ENCODE results near the gene TIMP3. TPM values are rescaled to one million over a fixed set of nuclear protein-coding genes. Genes with fewer than 3 reads are reported as not detected.

TIMP3 gene
- polyA plus RNA-seq, 1 of the 3 experiments (the other 2 are of a cell fraction), result 26.1 TPM

DNA sequence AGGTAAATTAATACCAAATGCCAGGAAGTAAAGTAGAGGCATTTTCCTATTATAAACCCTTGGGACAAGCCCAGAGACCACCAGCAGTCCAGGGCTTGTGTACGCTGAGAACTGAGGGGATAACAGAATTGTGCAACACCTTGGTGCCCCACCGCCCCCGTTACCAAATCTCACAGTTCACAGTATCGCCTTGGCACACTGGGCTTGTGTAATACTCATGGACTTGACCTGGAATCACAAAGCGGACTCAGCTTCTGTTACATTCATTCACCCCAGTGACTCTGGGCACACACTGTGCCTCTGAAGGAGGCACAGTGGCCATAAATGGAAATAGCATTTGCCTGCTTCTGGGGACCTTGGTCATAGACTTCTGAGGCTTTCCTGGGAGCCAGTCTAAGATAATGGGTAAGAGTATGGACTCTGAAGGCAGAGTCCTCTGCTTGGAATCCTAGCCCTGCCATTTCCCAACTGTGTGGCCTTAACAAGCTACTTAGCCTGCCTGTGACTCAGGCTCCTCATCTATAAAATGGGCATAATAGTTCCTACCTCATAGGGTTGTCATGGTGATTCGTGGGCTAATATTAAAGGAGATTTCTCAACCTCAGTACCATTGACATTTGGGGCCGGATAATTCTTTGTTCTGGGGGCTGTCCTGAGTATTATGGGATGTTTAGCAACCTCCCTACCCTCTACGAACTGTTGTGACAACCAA is 53.7 kb downstream of the TIMP3 start:
- H3K9ac ChIP-seq, result no peak overlapping the region
- H3K27me3 ChIP-seq (ENCODE audit: insufficient read depth), result no peaks in the 10 kb centered on the region
- ChIA-PET CTCF (no interaction called here), POLR2A (no interaction called here)
- H3K79me2 ChIP-seq (ENCODE audit: insufficient read depth), result no peaks in the 10 kb centered on the region
- H3K9me3 ChIP-seq, result no peaks in the 10 kb centered on the region
- H3K4me2 ChIP-seq, result no peak overlapping the region
- no peaks in the 10 kb centered on the region for H3F3A ChIP-seq (replicated peaks; ENCODE audit: insufficient read depth)
- no peak overlapping the region for H3K4me3 ChIP-seq (ENCODE audit: low read depth in 2 of 2, low read length in 1 of 2)
- no peak for DNase-seq
- no peak overlapping the region for H3K27ac ChIP-seq (ENCODE audit: low read depth in 2 of 2, low read length in 1 of 2)
- TF ChIP-seq YY1 (IDR thresholded peaks at IDR 0.05; ENCODE audit: low read depth) (no peak), MEF2A (IDR thresholded peaks at IDR 0.05; ENCODE audit: borderline replicate concordance, low read depth) (no peak)
- TF ChIP-seq, protein P1, sequence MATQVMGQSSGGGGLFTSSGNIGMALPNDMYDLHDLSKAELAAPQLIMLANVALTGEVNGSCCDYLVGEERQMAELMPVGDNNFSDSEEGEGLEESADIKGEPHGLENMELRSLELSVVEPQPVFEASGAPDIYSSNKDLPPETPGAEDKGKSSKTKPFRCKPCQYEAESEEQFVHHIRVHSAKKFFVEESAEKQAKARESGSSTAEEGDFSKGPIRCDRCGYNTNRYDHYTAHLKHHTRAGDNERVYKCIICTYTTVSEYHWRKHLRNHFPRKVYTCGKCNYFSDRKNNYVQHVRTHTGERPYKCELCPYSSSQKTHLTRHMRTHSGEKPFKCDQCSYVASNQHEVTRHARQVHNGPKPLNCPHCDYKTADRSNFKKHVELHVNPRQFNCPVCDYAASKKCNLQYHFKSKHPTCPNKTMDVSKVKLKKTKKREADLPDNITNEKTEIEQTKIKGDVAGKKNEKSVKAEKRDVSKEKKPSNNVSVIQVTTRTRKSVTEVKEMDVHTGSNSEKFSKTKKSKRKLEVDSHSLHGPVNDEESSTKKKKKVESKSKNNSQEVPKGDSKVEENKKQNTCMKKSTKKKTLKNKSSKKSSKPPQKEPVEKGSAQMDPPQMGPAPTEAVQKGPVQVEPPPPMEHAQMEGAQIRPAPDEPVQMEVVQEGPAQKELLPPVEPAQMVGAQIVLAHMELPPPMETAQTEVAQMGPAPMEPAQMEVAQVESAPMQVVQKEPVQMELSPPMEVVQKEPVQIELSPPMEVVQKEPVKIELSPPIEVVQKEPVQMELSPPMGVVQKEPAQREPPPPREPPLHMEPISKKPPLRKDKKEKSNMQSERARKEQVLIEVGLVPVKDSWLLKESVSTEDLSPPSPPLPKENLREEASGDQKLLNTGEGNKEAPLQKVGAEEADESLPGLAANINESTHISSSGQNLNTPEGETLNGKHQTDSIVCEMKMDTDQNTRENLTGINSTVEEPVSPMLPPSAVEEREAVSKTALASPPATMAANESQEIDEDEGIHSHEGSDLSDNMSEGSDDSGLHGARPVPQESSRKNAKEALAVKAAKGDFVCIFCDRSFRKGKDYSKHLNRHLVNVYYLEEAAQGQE (IDR thresholded peaks at IDR 0.05; ENCODE audit: low read depth, low read length), result no peak
- TF ChIP-seq, protein P2, sequence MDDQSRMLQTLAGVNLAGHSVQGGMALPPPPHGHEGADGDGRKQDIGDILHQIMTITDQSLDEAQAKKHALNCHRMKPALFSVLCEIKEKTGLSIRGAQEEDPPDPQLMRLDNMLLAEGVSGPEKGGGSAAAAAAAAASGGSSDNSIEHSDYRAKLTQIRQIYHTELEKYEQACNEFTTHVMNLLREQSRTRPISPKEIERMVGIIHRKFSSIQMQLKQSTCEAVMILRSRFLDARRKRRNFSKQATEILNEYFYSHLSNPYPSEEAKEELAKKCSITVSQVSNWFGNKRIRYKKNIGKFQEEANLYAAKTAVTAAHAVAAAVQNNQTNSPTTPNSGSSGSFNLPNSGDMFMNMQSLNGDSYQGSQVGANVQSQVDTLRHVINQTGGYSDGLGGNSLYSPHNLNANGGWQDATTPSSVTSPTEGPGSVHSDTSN (IDR thresholded peaks at IDR 0.05), result no peak
- H2AFZ ChIP-seq (ENCODE audit: low read depth), result no peak overlapping the region
- no peaks in the 10 kb centered on the region for H3K36me3 ChIP-seq (replicated peaks in 1 of 2; ENCODE audit: control insufficient read depth in 1 of 2, insufficient read depth in 2 of 2, low read length in 1 of 2)
- WGBS (ENCODE audit: low lambda C conversion rate), result 61% methylated on average over 8 of the region's 8 CpGs
- no peaks in the 10 kb centered on the region for H3K9me2 ChIP-seq
- H3K4me1 ChIP-seq (ENCODE audit: control insufficient read depth in 1 of 2, insufficient read depth in 2 of 2, low read depth in 1 of 2, low read length in 1 of 2), result peaks cover 0 to 46% of the 10 kb centered on the region in 2 experiments; a peak in 2 of 4 replicates
- H4K20me1 ChIP-seq (ENCODE audit: insufficient read depth), result no peaks in the 10 kb centered on the region

DNA sequence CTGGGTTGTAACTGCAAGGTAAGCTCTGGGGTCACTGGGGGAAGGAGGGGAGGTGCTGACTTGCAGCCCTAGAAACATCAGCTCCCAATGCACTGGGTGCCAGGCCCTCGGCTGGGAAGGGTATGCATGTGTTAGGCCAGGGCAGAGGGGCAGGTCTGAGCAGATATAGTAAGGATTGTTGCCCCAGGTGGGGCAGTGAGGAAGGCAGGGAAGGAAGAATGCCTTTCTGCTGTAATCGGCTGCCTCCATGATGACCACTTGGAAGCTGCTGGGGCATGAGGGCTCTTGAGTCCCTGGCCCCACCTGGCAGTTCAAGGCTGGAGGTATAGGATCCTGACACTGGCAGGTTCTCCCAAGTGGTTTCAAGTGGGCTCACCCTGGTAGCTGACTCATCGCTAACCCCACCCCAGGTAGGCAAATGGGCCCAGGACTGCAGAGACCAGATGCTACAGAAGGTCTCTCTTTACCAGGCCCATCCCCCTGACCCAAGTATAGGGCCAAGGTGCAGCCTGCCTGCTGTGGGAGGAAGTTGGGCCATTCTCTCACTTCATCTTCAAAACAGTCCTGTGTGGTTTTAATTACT is 56.7 kb downstream of the TIMP3 start:
- Histone ChIP-seq H4K20me1 (ENCODE audit: insufficient read depth) (no peaks in the 10 kb centered on the region), H3K36me3 (replicated peaks in 1 of 2; ENCODE audit: control insufficient read depth in 1 of 2, insufficient read depth in 2 of 2, low read length in 1 of 2) (peaks cover 0 to 4% of the 10 kb centered on the region in 2 experiments), H3K9ac (no peak overlapping the region), H3K4me2 (no peak overlapping the region), H3K27ac (ENCODE audit: low read depth in 2 of 2, low read length in 1 of 2) (peak overlapping the region in 1 of 2 experiments; percentile 28; a peak in 1 of 4 replicates), H3K79me2 (ENCODE audit: insufficient read depth) (no peaks in the 10 kb centered on the region), H3K9me2 (no peaks in the 10 kb centered on the region), H2AFZ (ENCODE audit: low read depth) (no peak overlapping the region), H3K27me3 (ENCODE audit: insufficient read depth) (no peaks in the 10 kb centered on the region), H3F3A (replicated peaks; ENCODE audit: insufficient read depth) (no peaks in the 10 kb centered on the region), H3K4me3 (ENCODE audit: low read depth in 2 of 2, low read length in 1 of 2) (no peak overlapping the region), H3K9me3 (no peaks in the 10 kb centered on the region), H3K4me1 (ENCODE audit: control insufficient read depth in 1 of 2, insufficient read depth in 2 of 2, low read depth in 1 of 2, low read length in 1 of 2) (peaks cover 0 to 26% of the 10 kb centered on the region in 2 experiments; a peak in 2 of 4 replicates)
- TF ChIP-seq SIN3A (IDR thresholded peaks at IDR 0.05; ENCODE audit: borderline replicate concordance, low read depth, low read length) (no peak), EZH2phosphoT487 (IDR thresholded peaks at IDR 0.05; ENCODE audit: borderline replicate concordance, low read depth) (no peak), POLR2AphosphoS5 (IDR thresholded peaks at IDR 0.05; ENCODE audit: low read depth, low read length) (no peak)
- WGBS (ENCODE audit: low lambda C conversion rate), result 72% methylated on average over 2 of the region's 3 CpGs
- ChIA-PET CTCF (interaction anchor here (0.6 to 4.2 kb wide), 4 partner anchors 14 to 195 kb away, joined by 3 to 17 read pairs (median 10); no protein-coding TSS in a partner anchor), POLR2A (no interaction called here)
- no peak for DNase-seq

Data from SK-N-SH (cell line).